ENCODE results near the gene ADCY2.

ADCY2 gene

GRCh38 chr5:7848296-7848695, 452.4 kb downstream of the ADCY2 start:
- peaks cover 22% of the 10 kb centered on the region for H3K27me3 ChIP-seq (ENCODE audit: insufficient read depth, poor library complexity, severe bottlenecking)
- H3K4me3 ChIP-seq (replicated peaks; ENCODE audit: insufficient read depth, low read length), result no peak overlapping the region
- DNase-seq (ENCODE audit: low read depth in 1 of 2, low spot score in 1 of 2), result no peak
- no peak overlapping the region for H3K27ac ChIP-seq (replicated peaks)
- TF ChIP-seq CTCF (IDR thresholded peaks at IDR 0.05; ENCODE audit: insufficient read depth, low read length), result no peak
- no peak for TF ChIP-seq SPI1 (IDR thresholded peaks at IDR 0.05; ENCODE audit: borderline replicate concordance, low read depth)
- no peak for TF ChIP-seq REST (IDR thresholded peaks at IDR 0.05; ENCODE audit: insufficient replicate concordance, low read depth)
- no peak for TF ChIP-seq POLR2AphosphoS5 (IDR thresholded peaks at IDR 0.05; ENCODE audit: low read depth)
- TF ChIP-seq GABPA (IDR thresholded peaks at IDR 0.05; ENCODE audit: low read depth), result no peak

- H3K27me3 ChIP-seq (ENCODE audit: insufficient read depth, poor library complexity, severe bottlenecking), result peaks cover 20% of the 10 kb centered on the region
- DNase-seq (ENCODE audit: low read depth in 1 of 2, low spot score in 1 of 2), result no peak
- no peak overlapping the region for H3K27ac ChIP-seq (replicated peaks)
- no peak overlapping the region for H3K4me3 ChIP-seq (replicated peaks; ENCODE audit: insufficient read depth, low read length)
- TF ChIP-seq REST (IDR thresholded peaks at IDR 0.05; ENCODE audit: insufficient replicate concordance, low read depth) (no peak), CTCF (IDR thresholded peaks at IDR 0.05; ENCODE audit: insufficient read depth, low read length) (no peak), SPI1 (IDR thresholded peaks at IDR 0.05; ENCODE audit: borderline replicate concordance, low read depth) (no peak), GABPA (IDR thresholded peaks at IDR 0.05; ENCODE audit: low read depth) (no peak), POLR2AphosphoS5 (IDR thresholded peaks at IDR 0.05; ENCODE audit: low read depth) (no peak)
These were observed 453.9 kb downstream of the ADCY2 start for GRCh38 chr5:7849681-7850394.

GRCh38 chr5:7850395-7851239, 454.7 kb downstream of the ADCY2 start, which contains the start of gene CFAP90:
CFAP90 (minus strand) TSS chr5:7851133; CDS start chr5:7851021, 112 bp downstream.
- DNase-seq (ENCODE audit: low read depth in 1 of 2, low spot score in 1 of 2), result no peak
- no peak within 1 kb of the TSS; the same call in 1 of the 2 replicates for H3K4me3 ChIP-seq (replicated peaks; ENCODE audit: insufficient read depth, low read length)

More at GRCh38 chr5:7850395-7851239, 454.7 kb downstream of the ADCY2 start, which contains the start of gene CFAP90:
- Histone ChIP-seq H3K27me3 (ENCODE audit: insufficient read depth, poor library complexity, severe bottlenecking) (peaks cover 20% of the 10 kb centered on the region), H3K27ac (replicated peaks) (no peak within 1 kb of the TSS)
- TF ChIP-seq REST (IDR thresholded peaks at IDR 0.05; ENCODE audit: insufficient replicate concordance, low read depth), result no peak
- no peak for TF ChIP-seq CTCF (IDR thresholded peaks at IDR 0.05; ENCODE audit: insufficient read depth, low read length)
- TF ChIP-seq GABPA (IDR thresholded peaks at IDR 0.05; ENCODE audit: low read depth), result no peak
- no peak for TF ChIP-seq POLR2AphosphoS5 (IDR thresholded peaks at IDR 0.05; ENCODE audit: low read depth)
- TF ChIP-seq SPI1 (IDR thresholded peaks at IDR 0.05; ENCODE audit: borderline replicate concordance, low read depth), result no peak

Data from HL-60 (cell line).